ENCODE data around the gene HHAT.
A peak's percentile ranks its signal among the peaks of the same experiment; 100 is the strongest.

Gene HHAT

GRCh38 chr1:210361665-210362064, 33.0 kb downstream of the HHAT start:
- DNase-seq: no peak

GRCh38 chr1:210362526-210362925, 33.8 kb downstream of the HHAT start:
- no peak for DNase-seq

- DNase-seq: no peak
Measured at GRCh38 chr1:210363119-210363518, 34.4 kb downstream of the HHAT start.

GRCh38 chr1:210364479-210364878, 35.8 kb downstream of the HHAT start:
- no peak for DNase-seq

- DNase-seq: no peak
Measured at GRCh38 chr1:210366767-210367166, 38.1 kb downstream of the HHAT start.

GRCh38 chr1:210367566-210367965, 38.9 kb downstream of the HHAT start:
- no peak for DNase-seq

- DNase-seq: no peak
Measured at GRCh38 chr1:210369425-210369824, 40.7 kb downstream of the HHAT start.

- no peak for DNase-seq
Measured at GRCh38 chr1:210371916-210372315, 43.2 kb downstream of the HHAT start.

- no peak for DNase-seq
Measured at GRCh38 chr1:210372491-210372890, 43.8 kb downstream of the HHAT start.

GRCh38 chr1:210372931-210373627, 44.4 kb downstream of the HHAT start:
- no peak for DNase-seq

- DNase-seq: no peak
Measured at GRCh38 chr1:210373628-210373877, 44.9 kb downstream of the HHAT start.

- DNase-seq: peak; percentile 13
Measured at GRCh38 chr1:210373878-210374599, 45.3 kb downstream of the HHAT start.

- DNase-seq: no peak
Measured at GRCh38 chr1:210374600-210374953, 45.9 kb downstream of the HHAT start.

GRCh38 chr1:210376836-210377372, 48.2 kb downstream of the HHAT start:
- no peak for DNase-seq

GRCh38 chr1:210377731-210378333, 49.1 kb downstream of the HHAT start:
- DNase-seq: no peak

- no peak for DNase-seq
Measured at GRCh38 chr1:210378736-210379135, 50.0 kb downstream of the HHAT start.

- no peak for DNase-seq
Measured at GRCh38 chr1:210381934-210382333, 53.2 kb downstream of the HHAT start.

- DNase-seq: no peak
Measured at GRCh38 chr1:210384625-210385024, 55.9 kb downstream of the HHAT start.

- no peak for DNase-seq
Measured at GRCh38 chr1:210385228-210385627, 56.5 kb downstream of the HHAT start.

GRCh38 chr1:210394281-210394821, 65.6 kb downstream of the HHAT start:
- no peak for DNase-seq

- DNase-seq: no peak
Measured at GRCh38 chr1:210396541-210396940, 67.8 kb downstream of the HHAT start.

- no peak for DNase-seq
Measured at GRCh38 chr1:210397252-210397651, 68.5 kb downstream of the HHAT start.

- DNase-seq: no peak
Measured at GRCh38 chr1:210397681-210398080, 69.0 kb downstream of the HHAT start.

- no peak for DNase-seq
Measured at GRCh38 chr1:210398466-210398865, 69.8 kb downstream of the HHAT start.

All from NCI-H146 (cell line).